Muscle layer of colon (tissue), 2 donors: ENCODE measurements around the gene ST3GAL3.
"Not testable (repeated sequence)": the region's sequence is repeated elsewhere in the genome, so short reads cannot be mapped to it uniquely, and the experiment has no call there.

Experiments used
- H3K27ac ChIP-seq: one replicate; pipeline ENCODE4 v1.7.0; 2013; ENCODE audit warnings: low read depth, mild to moderate bottlenecking, low read length, moderate library complexity
- H3K27me3 ChIP-seq, 2 donors: one replicate each; pipeline ENCODE4 v1.7.0; 2013; ENCODE audit warnings: low read length in 2 of 2, mild to moderate bottlenecking in 2 of 2; ENCODE audit not compliant: insufficient read depth in 2 of 2, control insufficient read depth in 1 of 2
- H3K36me3 ChIP-seq: one replicate; pipeline ENCODE4 v1.7.0; 2013; ENCODE audit warnings: mild to moderate bottlenecking, low read length; ENCODE audit not compliant: insufficient read depth
- H3K4me1 ChIP-seq: one replicate; pipeline ENCODE4 v1.7.0; 2013; ENCODE audit warnings: mild to moderate bottlenecking, low read length; ENCODE audit not compliant: insufficient read depth
- H3K4me3 ChIP-seq, 2 donors: one replicate each; pipeline ENCODE4 v1.7.0; 2013; ENCODE audit warnings: low read length in 2 of 2, low read depth in 1 of 2, mild to moderate bottlenecking in 1 of 2, moderate library complexity in 1 of 2
- H3K9ac ChIP-seq: one replicate; pipeline ENCODE4 v1.7.0; 2013; ENCODE audit warnings: low read length
- H3K9me3 ChIP-seq: one replicate; pipeline ENCODE4 v1.7.0; 2013; ENCODE audit warnings: mild to moderate bottlenecking, low read length
- donor health status: abdominal sarcoma.
- donor health status: Adenocarcinoma of cecum.

ST3GAL3 gene

DNA sequence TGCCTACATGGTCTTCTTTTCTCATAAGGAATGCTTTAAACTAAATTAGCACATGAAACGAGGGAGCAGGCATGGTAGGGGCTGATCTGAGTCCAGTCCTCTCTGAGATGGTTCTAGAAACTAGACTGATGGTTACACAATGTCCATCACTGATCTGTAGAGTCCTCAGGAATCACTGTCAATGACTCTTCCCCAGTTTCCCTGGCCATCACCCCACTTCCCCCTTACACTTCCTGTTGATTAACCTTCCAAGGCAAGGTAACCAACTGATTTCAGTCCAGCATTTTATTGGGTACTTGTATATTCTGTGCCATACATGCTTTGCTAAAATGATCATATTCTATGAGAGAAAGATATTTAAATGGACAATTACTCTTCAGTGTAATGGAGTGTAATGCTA, 125.7 kb downstream of the ST3GAL3 start:
- H3K4me3 ChIP-seq, result no peak overlapping the region
- H3K36me3 ChIP-seq, result peaks cover 7% of the 10 kb centered on the region
- no peak overlapping the region for H3K9ac ChIP-seq
- H3K27me3 ChIP-seq, result no peaks in the 10 kb centered on the region
- no peaks in the 10 kb centered on the region for H3K9me3 ChIP-seq
- H3K27ac ChIP-seq, result no peak overlapping the region
- H3K4me1 ChIP-seq, result peaks cover 25% of the 10 kb centered on the region

GRCh38 chr1:43833902-43834279, 126.6 kb downstream of the ST3GAL3 start:
- H3K9me3 ChIP-seq, H3K9ac ChIP-seq, H3K27me3 ChIP-seq, H3K27ac ChIP-seq, H3K4me3 ChIP-seq: not testable (repeated sequence)
- H3K4me1 ChIP-seq, result peaks cover 25% of the 10 kb centered on the region
- H3K36me3 ChIP-seq, result peaks cover 16% of the 10 kb centered on the region

DNA sequence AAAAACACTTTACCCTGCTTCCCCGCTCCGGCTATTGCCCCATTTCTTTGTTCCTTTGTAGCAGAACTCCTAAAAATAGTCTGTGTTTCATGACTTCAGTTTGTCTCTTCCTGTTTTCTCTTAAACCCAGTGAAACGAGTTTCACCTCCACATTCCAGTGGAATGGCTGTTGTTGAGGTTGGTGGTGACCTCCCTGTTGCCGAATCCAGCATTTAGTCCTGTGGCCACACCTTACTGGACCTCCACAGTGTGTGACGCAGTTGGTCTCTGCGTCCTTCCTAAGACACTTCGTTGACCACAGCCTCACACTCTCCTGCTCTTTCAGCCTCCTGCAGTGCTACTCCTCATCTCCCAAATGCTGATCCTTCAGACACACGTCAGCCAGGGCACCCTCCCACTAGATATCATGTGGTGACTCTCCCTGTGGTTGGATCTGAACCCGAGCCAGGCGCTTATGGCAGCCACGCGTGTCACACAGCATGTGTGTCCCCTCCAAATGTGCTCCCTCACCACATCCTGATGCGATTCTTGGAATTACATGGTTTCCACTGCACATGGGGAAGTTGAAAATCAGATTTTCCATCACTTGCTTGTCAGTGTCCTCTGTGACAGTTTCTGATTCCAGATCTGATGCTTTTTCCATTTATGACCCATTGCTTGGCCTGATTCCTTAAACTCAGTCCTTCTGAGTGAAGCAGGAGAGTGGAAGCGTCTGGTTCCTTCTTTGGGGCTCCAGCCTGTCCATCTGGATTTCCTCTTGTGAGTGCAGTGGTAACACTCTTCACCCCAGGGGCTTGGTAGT, 127.1 kb downstream of the ST3GAL3 start:
- H3K36me3 ChIP-seq, result peaks cover 19% of the 10 kb centered on the region
- no peak overlapping the region for H3K9ac ChIP-seq
- H3K4me3 ChIP-seq, result no peak overlapping the region
- H3K9me3 ChIP-seq, result no peaks in the 10 kb centered on the region
- peaks cover 25% of the 10 kb centered on the region for H3K4me1 ChIP-seq
- no peaks in the 10 kb centered on the region for H3K27me3 ChIP-seq
- no peak overlapping the region for H3K27ac ChIP-seq

DNA sequence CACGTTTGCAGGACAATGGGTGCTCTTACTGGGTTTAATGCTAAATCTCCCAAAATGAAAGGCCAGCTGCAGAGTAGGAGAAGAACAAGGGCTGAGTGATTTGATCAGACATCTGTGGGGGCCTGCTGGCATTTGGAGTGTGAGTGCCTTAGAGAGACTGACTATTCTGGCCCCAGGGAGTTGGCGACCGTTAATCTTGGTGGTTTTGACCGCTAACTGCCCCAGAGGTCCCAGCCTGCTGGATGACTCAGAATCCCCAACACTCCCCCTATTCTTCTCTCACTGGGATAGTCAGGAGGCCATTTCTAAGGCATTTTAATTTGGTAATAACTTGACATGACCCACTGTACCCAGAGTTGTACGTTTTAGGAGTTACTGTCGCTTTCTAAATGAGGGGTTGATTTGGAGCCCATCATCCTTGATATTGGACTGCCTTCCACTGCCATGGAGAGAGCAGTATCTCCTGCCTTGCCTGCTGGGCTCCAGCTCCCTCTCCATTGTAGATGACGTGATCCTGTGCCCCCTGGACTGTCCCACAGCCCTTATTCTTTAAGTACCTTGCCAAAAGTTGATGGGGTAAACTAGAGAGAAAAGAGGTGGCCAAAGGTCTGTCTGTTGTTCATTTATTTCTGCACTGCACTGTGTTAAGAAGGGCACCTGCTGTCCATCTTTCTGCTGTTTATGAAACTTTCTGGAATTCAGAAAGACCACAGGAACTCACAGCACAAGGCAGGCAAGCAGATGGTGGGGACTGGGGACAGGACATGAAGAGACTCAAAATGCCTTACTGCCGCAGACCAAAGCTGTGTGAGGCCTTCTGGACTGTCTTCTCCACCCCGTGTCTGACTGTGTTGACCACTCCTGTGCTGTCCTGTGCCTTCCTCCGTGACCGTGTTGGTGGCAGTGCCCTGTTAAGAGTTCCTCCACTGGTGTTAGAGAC, 128.0 kb downstream of the ST3GAL3 start:
- Histone ChIP-seq H3K4me1 (peaks cover 25% of the 10 kb centered on the region), H3K27ac (no peak overlapping the region), H3K4me3 (no peak overlapping the region), H3K9me3 (no peaks in the 10 kb centered on the region), H3K27me3 (no peaks in the 10 kb centered on the region), H3K36me3 (peaks cover 19% of the 10 kb centered on the region), H3K9ac (no peak overlapping the region)

DNA sequence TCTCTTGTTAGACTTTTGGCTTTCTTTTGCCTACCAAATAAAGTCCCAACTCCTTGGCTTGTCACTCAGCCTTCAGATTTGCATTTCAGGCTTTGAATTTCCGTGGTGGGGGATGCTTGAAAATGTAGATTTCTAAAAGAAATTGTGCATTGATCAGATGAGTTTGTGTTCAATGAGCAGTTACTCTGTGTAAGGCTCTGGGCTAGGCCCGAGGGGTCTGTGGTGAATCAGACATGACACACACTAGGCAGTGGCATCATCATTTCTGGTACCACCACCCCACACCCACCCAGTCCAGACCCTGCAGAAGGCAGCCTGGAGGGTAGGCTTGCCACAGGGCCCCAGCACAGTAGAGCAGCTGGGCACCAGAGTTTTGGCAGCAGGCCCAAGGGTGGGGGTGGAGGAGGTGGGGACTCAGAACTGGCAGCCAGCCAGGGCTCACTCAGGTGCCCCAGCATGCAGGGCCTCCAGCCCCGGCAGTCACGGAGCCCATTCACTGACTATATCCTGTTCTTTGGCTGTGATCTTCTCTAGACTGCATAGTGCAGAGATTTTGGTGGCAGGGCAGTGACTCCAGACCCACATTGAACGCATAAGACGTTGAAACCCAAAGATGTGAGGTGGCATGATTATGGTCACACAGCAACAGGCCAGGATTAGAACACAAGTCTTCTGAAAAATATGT, 129.1 kb downstream of the ST3GAL3 start:
- H3K9me3 ChIP-seq, result no peaks in the 10 kb centered on the region
- no peak overlapping the region for H3K4me3 ChIP-seq
- H3K4me1 ChIP-seq, result peaks cover 25% of the 10 kb centered on the region
- no peak overlapping the region for H3K9ac ChIP-seq
- H3K27ac ChIP-seq, result no peak overlapping the region
- H3K36me3 ChIP-seq, result peaks cover 19% of the 10 kb centered on the region
- no peaks in the 10 kb centered on the region for H3K27me3 ChIP-seq

GRCh38 chr1:43839056-43839455, 131.7 kb downstream of the ST3GAL3 start:
- H3K36me3 ChIP-seq, result peaks cover 23% of the 10 kb centered on the region
- H3K9ac ChIP-seq, result no peak overlapping the region
- peaks cover 25% of the 10 kb centered on the region for H3K4me1 ChIP-seq
- H3K4me3 ChIP-seq, result no peak overlapping the region
- H3K27me3 ChIP-seq, result no peaks in the 10 kb centered on the region
- H3K27ac ChIP-seq, result no peak overlapping the region
- no peaks in the 10 kb centered on the region for H3K9me3 ChIP-seq

DNA sequence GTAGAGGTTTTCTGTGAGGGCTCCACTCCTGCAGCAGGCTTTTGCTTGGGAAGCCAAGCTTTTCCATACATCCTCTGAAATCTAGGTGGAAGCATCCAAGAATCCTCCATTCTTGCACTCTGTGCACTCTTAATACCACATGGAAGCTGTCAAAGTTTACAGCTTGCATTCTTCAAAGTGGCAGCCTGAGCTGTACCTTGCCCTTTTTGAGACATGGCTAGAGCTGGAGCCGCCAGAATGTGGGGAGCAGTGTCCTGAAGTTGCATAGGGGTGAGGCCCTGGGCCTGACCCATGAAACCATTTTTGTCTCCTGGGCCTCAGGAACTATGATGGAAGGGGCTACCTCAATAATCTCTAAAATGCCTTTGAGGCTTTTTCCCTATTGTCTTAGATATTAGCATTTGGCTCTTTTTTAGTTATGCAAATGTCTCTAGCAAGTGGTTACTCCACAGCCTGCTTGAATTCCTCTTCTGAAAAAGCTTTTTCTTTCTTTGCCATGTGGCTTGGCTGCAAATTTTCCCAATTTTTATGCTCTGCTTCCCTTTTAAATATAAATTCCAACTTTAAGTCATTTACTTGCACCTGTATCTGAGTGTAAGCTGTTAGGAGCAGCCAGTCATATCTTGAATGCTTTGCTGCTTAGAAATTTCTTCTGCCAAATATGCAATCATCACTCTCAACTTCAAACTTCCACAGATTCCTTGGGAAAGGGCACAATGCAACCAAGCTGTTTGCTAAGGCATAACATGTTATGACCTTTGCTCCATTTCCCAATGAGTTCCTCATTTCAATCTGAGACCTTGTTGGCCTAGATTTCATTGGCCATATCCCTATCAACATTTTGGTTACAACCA, 134.2 kb downstream of the ST3GAL3 start:
- Histone ChIP-seq H3K36me3 (peaks cover 18% of the 10 kb centered on the region), H3K9me3 (no peaks in the 10 kb centered on the region), H3K4me3 (no peak overlapping the region), H3K9ac (no peak overlapping the region), H3K4me1 (peaks cover 6% of the 10 kb centered on the region), H3K27me3 (no peaks in the 10 kb centered on the region), H3K27ac (no peak overlapping the region)

- Histone ChIP-seq H3K4me1 (peaks cover under 1% of the 10 kb centered on the region), H3K9ac (no peak overlapping the region), H3K4me3 (no peak overlapping the region), H3K27ac (no peak overlapping the region), H3K36me3 (peaks cover 18% of the 10 kb centered on the region), H3K27me3 (no peaks in the 10 kb centered on the region), H3K9me3 (no peaks in the 10 kb centered on the region)
Observed at GRCh38 chr1:43842175-43842498, 134.8 kb downstream of the ST3GAL3 start.

GRCh38 chr1:43843684-43844083, 136.3 kb downstream of the ST3GAL3 start:
- Histone ChIP-seq H3K27ac (no peak overlapping the region), H3K9ac (no peak overlapping the region), H3K4me1 (no peaks in the 10 kb centered on the region), H3K27me3 (no peaks in the 10 kb centered on the region), H3K36me3 (peaks cover 11% of the 10 kb centered on the region), H3K9me3 (no peaks in the 10 kb centered on the region), H3K4me3 (no peak overlapping the region)

DNA sequence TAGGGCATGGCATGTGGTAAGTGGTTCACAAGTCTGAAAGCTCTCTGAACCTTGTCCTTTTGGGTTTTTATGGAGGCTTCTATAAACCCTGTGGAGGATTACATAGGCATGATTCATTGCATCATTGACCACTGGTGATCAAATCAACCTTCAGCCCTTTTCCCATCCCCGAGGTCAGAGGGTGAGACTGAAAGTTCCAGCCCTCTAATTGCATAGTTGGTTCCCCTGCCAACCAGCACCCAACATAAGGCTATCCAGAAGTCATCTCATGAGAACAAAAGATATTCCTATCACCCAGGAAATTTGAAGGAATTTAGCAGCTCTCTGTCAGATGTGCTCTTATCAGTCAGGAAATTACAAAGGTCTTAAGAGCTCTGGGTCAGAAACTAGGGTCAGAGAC, 136.8 kb downstream of the ST3GAL3 start:
- Histone ChIP-seq H3K36me3 (peaks cover 6% of the 10 kb centered on the region), H3K9me3 (no peaks in the 10 kb centered on the region), H3K27me3 (no peaks in the 10 kb centered on the region), H3K4me1 (no peaks in the 10 kb centered on the region), H3K27ac (no peak overlapping the region), H3K9ac (no peak overlapping the region), H3K4me3 (no peak overlapping the region)

- H3K9ac ChIP-seq, result no peak overlapping the region
- H3K4me3 ChIP-seq, result no peak overlapping the region
- peaks cover 6% of the 10 kb centered on the region for H3K36me3 ChIP-seq
- no peaks in the 10 kb centered on the region for H3K27me3 ChIP-seq
- no peaks in the 10 kb centered on the region for H3K4me1 ChIP-seq
- no peaks in the 10 kb centered on the region for H3K9me3 ChIP-seq
- no peak overlapping the region for H3K27ac ChIP-seq
Observed at GRCh38 chr1:43847290-43847689, 140.0 kb downstream of the ST3GAL3 start.
